ENCODE results near the gene CHD5. TPM values are rescaled to one million over a fixed set of nuclear protein-coding genes. Genes with fewer than 3 reads are reported as not detected.

CHD5 gene
- total and polyA plus RNA-seq, 2 of the 13 experiments (the other 11 are each of a cell fraction or from before 2014, with no cell fraction given): 0.02 to 0.21 TPM

DNA sequence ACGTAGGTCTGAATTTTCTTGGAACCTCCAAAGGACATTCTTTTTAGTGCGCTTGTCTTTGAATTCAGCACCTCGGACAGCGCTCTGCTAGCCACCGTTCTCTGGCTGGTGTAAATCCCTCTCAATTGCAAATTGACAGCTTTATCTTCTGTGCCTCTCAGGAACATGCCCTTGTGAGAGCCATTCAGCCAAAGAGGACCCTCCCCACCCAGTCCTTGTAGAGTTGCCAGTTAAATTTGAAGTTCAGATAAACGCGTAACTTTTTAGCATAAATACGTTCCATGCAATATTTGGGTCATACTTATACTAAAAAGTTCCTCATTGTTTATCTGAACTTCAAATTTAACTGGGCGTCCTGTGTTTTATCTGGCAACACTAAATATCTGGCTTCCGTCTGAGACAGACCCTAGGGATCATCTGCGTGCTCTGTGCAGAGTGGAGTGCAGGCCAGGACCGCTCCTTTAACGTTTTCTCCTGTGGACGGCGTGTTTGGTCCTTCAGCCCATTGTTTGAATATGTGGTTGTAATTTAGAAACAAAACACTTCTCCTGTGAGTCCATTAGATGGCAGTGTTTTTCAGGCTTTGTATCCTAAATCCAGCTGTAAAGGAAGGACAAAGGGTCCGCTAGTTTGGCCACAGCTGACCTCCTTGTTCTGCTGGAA lies 127.4 kb downstream of the CHD5 start (continued):
- TF ChIP-seq MLXIP (CRISPR knock-in tag; IDR thresholded peaks at IDR 0.05; ENCODE audit: borderline replicate concordance) (peak; percentile 67; the same call in 1 of the 2 replicates), MTF1 (CRISPR knock-in tag; IDR thresholded peaks at IDR 0.05) (peak; percentile 77), MEIS2 (CRISPR knock-in tag; IDR thresholded peaks at IDR 0.05) (peak; percentile 73; the same call in 1 of the 2 replicates), HNF4A (CRISPR knock-in tag; IDR thresholded peaks at IDR 0.05) (no peak), RFX5 (IDR thresholded peaks at IDR 0.05; ENCODE audit: low read depth, low read length) (no peak), AKNA (CRISPR knock-in tag; IDR thresholded peaks at IDR 0.05; ENCODE audit: borderline replicate concordance) (0 out of 2 replicates have a peak, but pooled peaks have one; percentile 85), ZBTB4 (CRISPR knock-in tag; IDR thresholded peaks at IDR 0.05; ENCODE audit: borderline replicate concordance) (no peak), ZBTB8A (CRISPR knock-in tag; IDR thresholded peaks at IDR 0.05; ENCODE audit: borderline replicate concordance, low read depth) (no peak)
- TF ChIP-seq, protein P1, sequence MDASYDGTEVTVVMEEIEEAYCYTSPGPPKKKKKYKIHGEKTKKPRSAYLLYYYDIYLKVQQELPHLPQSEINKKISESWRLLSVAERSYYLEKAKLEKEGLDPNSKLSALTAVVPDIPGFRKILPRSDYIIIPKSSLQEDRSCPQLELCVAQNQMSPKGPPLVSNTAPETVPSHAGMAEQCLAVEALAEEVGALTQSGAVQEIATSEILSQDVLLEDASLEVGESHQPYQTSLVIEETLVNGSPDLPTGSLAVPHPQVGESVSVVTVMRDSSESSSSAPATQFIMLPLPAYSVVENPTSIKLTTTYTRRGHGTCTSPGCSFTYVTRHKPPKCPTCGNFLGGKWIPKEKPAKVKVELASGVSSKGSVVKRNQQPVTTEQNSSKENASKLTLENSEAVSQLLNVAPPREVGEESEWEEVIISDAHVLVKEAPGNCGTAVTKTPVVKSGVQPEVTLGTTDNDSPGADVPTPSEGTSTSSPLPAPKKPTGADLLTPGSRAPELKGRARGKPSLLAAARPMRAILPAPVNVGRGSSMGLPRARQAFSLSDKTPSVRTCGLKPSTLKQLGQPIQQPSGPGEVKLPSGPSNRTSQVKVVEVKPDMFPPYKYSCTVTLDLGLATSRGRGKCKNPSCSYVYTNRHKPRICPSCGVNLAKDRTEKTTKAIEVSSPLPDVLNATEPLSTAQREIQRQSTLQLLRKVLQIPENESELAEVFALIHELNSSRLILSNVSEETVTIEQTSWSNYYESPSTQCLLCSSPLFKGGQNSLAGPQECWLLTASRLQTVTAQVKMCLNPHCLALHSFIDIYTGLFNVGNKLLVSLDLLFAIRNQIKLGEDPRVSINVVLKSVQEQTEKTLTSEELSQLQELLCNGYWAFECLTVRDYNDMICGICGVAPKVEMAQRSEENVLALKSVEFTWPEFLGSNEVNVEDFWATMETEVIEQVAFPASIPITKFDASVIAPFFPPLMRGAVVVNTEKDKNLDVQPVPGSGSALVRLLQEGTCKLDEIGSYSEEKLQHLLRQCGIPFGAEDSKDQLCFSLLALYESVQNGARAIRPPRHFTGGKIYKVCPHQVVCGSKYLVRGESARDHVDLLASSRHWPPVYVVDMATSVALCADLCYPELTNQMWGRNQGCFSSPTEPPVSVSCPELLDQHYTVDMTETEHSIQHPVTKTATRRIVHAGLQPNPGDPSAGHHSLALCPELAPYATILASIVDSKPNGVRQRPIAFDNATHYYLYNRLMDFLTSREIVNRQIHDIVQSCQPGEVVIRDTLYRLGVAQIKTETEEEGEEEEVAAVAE (CRISPR knock-in tag; IDR thresholded peaks at IDR 0.05; ENCODE audit: borderline replicate concordance): 0 out of 2 replicates have a peak, but pooled peaks have one; percentile 28

All from HepG2 (cell line).